AG10803 (cell line): ENCODE results near the gene KDM2A.

Experiments used
- DNase-seq: peaks from one replicate; pipeline ENCODE4 v3.0.0; 2010; ENCODE audit warnings: low read depth
- H3K4me3 ChIP-seq: 2 replicates; pipeline ENCODE4 v1.5.1; 2011; ENCODE audit warnings: mild to moderate bottlenecking, low read length, control low read depth
- TF ChIP-seq, protein P1 (sequence below): conservative IDR thresholded peaks from 2 replicates; pipeline ENCODE4 v1.5.1; 2011; ENCODE audit warnings: mild to moderate bottlenecking, low read length, control low read depth, inconsistent platforms

The KDM2A gene

DNA sequence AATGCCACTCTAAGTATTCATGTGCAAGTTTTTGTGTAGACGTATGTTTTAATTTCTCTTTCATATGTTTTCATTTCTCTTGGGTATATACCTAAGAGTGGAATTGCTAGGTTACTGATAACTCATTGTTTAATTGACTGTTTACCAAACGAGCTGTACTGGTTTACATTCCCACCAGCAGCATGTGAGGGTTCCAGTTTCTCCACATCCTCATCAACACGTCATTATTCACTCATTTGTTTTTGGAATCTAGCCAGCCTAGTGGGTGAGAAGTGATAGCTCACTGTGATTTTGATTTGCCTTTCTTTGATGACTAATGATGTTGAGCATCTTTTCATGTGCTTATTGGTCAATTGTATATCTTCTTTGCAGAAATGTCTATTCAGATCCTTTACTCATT lies 174.0 kb downstream of the KDM2A start:
- peak; percentile 54 for DNase-seq
- no peak overlapping the region for H3K4me3 ChIP-seq
- TF ChIP-seq, protein P1, sequence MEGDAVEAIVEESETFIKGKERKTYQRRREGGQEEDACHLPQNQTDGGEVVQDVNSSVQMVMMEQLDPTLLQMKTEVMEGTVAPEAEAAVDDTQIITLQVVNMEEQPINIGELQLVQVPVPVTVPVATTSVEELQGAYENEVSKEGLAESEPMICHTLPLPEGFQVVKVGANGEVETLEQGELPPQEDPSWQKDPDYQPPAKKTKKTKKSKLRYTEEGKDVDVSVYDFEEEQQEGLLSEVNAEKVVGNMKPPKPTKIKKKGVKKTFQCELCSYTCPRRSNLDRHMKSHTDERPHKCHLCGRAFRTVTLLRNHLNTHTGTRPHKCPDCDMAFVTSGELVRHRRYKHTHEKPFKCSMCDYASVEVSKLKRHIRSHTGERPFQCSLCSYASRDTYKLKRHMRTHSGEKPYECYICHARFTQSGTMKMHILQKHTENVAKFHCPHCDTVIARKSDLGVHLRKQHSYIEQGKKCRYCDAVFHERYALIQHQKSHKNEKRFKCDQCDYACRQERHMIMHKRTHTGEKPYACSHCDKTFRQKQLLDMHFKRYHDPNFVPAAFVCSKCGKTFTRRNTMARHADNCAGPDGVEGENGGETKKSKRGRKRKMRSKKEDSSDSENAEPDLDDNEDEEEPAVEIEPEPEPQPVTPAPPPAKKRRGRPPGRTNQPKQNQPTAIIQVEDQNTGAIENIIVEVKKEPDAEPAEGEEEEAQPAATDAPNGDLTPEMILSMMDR: no peak

DNA sequence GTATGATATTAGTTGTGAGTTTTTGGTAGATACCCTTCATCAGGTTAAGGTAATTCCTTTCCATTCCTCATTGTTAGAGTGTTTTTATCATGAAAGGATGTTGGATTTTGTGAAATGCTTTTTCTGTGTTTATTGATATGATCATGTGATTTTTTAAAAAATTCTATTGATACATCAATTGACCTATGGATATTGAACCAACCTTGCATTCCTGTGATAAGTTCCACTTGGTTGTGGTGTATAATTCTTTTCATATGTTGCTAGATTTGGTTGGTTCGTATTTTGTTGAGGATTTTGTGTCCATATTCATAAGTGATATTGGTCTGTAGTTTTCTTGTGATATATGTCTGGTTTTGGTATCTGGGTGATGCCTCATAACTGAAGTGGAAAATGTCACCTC lies 176.8 kb downstream of the KDM2A start:
- no peak for DNase-seq
- TF ChIP-seq, protein P1: no peak
- no peak overlapping the region for H3K4me3 ChIP-seq

DNA sequence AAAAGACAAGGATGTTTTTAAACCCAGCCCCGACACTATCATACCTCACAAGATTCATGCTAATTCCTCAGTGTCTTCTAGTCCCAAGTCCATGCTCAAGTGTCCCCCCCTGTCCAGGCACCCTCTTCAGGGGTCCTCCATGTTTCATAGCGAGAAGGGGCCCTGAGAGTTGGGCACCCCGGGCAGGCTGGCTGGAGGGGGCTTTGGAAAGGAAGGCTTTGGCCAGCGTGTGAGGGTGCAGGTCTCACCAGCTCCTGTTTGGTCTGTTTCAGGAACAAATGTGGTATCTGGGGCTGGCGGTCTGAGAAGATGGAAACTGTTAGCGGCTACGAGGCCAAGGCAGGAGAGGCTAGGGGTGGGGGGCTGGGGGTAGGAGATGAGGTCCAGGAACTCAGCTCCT lies 179.7 kb downstream of the KDM2A start:
- no peak overlapping the region for H3K4me3 ChIP-seq
- TF ChIP-seq, protein P1: no peak
- no peak for DNase-seq

DNA sequence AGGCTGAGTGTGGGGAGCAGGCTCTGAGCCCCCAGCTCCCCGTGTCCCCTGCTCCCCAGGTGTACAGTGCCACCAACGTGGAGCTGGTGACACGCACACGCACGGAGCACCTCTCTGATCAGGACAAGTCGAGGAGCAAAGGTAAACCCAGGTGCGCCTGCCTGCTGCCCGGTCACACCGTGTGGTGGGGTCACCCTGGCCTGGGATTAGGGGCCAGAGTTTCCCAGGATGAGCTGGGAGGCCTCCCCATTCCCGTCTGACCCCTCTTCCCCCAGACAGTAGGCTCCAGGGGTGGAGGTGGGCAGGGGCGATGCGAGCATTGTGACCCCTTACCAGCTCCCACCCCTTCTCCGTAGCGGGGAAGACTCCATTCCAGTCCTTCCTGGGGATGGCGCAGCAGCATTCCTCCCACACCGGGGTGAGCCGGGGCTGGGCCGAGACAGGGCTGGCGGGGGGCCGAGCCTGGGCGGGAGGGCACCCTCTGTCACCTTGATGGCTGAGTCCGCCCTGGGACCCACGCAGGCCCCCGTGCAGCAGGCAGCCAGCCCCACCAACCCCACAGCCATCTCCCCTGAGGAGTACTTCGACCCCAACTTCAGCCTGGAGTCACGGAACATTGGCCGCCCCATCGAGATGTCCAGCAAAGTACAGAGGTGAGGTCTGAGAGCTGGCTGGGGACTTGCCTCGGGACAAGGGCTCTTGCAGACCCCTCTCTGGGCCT lies 180.6 kb downstream of the KDM2A start:
- no peak overlapping the region for H3K4me3 ChIP-seq
- no peak for DNase-seq
- TF ChIP-seq, protein P1: no peak

DNA sequence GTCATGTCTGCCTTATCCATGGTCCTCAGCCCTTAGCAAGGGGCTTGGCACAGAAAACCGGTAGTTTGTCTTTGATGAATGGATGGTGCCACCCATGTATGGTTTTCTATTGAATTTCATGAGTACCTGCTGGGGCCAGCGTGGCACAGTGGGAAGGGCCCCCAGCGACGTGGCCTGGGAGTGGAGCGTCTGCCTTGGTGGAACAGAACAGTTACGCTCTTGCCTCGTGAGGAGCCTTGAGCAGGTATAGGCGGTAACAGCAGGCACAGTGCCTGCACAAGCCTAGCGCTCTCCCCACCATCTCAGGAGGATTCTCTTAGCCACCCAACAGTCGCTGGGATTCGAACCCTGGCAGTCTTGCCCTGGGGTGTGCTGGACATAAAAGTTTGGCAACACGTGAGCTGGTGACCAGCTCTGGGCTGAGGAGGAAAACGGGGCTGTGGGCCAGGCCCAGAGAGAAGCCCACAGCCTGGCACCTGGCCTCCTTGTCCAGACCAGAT lies 181.2 kb downstream of the KDM2A start:
- TF ChIP-seq, protein P1: no peak
- no peak overlapping the region for H3K4me3 ChIP-seq
- no peak for DNase-seq

DNA sequence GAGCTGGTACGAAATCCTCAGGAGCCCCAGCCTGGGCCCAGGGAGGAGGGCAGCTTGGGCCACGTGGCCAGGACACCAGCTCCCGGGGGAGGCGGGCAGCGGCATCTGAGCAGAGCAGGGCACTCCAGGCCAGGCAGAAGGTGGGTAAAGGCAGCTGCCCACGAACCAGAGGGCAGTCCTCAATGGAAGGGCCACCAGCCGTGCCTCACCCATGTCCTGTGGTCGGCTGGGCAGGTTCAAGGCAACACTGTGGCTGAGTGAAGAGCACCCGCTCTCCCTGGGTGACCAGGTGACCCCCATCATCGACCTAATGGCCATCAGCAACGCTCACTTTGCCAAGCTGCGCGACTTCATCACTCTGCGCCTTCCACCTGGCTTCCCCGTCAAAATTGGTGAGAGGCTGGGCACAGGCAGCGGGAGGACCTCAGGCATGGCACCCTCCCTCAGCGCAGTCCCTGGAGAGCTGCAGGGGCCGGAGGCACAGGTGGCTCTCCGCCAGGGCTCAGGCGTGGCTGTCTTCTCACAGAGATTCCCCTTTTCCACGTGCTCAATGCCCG lies 181.8 kb downstream of the KDM2A start:
- no peak overlapping the region for H3K4me3 ChIP-seq
- no peak for DNase-seq
- TF ChIP-seq, protein P1: no peak
